Activated T-cell treated with anti-CD3 and anti-CD28 coated beads for 1 hour (primary cell): Measurements from ENCODE around the gene SLBP.

Experiments used
- DNase-seq: peaks from one replicate; pipeline ENCODE4 v3.0.0-alpha.2; 2020; ENCODE audit warnings: low read depth

Gene SLBP

DNA sequence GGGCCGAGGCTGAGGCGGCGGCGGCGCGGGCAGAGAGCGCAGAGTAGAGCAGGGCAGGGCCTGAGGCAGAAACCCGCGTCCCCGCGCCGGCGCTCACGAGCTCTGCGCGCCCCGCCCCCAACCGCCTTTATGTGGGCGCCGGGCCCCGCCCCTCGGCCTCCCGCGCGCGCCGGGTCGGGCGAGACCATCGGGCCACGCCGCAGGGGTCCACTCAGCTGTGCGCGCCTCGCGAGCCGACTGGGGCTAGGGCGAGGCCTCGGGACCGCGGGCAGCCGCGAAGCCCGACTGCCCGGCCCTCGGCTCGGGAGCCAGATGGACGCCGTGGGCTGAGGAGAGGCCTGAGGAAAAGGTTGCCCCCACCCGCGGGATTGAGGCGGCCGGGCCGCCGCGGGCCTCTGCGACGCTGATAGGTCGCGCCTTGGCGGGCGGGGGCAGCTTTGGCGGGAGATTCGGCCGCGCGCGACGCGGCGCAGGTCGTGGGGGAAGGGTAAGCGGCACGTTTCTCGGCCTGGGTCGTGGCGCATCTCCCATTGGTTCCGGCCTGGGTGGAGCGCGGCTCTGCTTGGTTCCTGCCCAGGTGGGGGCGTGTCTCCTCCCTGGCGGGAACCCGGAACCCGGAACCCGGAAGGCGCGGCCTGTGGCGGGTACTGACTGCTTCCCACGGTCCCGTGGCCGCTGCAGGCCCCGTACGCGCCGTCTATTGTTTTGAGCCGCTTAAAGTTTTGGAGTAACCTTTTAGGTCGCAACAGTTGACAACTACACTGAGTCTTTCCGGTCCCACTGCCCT lies at the start of gene SLBP:
Gene SLBP (minus strand): TSS at position 104 of the 787 bp plus-strand sequence. CDS start 131 bp downstream, outside the sequence.
- peak; percentile 97 for DNase-seq

DNA sequence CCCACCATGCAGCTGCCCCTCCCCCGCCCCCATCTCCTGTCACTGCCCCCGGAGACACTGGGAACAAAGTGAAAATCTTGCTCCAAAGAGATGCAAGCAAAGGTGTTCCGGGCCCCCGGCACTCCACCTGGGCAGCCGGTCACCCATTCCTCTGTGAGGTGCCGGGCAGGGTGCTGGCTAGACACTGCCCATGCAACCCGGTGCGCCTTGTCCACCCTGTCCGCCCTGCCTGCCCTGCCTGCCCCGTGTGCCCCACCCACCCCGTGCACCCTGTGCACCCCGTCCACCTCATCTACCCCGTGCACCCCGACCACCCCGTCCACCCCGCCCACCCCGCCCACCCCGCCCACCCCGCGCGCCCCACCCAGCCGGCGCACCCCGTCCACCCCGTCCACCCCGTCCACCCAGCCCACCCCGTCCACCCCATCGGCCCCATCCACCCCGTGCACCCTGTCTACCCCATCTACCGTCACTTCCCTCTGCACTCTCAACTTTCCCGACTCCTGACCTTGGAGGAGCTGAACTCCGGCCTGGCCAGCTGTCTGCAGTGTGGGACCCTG lies 49.1 kb upstream of the SLBP start:
- no peak for DNase-seq

DNA sequence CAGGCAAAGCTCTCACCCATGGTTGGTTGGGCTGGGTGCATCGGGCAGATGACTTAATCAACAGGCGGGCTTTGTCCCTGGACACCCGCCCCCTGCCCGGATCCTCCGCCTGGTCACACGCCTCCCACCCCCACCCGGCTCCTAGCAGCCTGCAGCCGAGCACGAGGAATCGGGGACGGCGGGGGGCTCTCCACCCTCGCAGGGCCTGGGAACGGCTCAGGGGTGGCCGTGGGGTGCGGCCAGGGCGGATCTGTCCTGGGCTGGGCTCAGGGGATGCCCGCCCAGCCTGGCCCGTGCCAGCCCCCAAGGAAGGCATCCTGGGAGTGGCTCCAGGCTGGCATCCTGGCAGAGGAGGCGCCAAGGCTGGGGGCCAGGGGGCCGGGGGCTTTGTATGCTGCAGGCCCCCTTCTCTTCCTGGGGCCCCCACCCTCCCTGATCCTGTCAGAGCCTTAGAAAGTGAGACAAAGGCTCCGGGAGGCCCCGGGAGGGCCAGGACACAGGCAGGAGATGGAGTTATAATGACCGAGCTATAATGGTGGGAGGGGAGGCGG lies 48.5 kb upstream of the SLBP start:
- no peak for DNase-seq

DNA sequence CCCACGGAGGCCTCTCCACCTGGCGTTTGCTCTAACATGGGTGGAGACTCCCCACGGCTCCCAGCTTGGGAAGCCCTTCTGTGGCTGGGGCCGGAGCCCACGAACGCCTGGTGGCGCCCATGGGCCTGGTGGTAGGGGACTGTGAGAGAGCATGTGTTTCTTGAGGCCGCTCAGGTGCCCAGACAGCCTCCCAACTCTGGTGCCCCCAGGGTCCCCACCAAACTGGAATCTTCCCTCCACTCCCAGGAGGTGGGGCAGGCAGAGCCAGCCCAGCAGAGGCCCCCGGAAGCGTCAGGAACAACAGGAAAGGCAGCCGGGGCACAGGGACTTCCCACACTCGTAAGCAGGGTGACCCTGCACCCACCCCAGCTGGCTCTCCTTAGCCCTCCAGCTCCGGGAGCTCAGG lies 47.7 kb upstream of the SLBP start:
- no peak for DNase-seq

DNA sequence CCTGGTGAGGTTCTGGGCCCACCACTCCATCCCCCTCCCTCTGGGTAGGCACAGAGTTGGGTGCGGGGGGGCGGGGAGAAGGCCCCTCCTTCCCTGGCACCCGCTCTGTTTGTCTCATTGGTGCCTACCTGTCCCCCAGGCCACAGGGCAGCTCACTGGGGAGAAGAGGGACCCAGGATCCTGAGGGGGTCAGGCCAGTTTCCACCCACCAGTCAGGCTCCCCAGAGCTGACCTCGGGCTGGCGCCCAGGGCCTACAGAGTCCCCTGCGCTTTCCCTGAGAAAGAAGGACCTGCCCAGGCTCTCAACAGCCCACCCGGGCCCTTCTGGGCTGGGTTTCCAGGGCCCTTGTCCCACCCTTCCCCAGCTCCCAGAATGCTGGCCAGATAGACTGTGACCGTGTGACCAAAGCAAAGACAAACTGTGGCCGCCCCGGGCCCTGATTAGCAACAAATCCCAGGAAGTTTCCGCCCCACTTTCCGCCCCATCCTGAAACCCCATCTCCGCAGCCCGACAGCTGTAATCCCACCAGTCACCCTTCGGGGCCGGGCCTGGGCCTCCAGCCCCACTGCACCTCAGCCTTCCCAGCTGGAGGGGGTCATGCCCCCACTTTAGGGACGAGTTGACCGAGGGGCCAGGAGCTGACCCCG lies 47.2 kb upstream of the SLBP start:
- no peak for DNase-seq

DNA sequence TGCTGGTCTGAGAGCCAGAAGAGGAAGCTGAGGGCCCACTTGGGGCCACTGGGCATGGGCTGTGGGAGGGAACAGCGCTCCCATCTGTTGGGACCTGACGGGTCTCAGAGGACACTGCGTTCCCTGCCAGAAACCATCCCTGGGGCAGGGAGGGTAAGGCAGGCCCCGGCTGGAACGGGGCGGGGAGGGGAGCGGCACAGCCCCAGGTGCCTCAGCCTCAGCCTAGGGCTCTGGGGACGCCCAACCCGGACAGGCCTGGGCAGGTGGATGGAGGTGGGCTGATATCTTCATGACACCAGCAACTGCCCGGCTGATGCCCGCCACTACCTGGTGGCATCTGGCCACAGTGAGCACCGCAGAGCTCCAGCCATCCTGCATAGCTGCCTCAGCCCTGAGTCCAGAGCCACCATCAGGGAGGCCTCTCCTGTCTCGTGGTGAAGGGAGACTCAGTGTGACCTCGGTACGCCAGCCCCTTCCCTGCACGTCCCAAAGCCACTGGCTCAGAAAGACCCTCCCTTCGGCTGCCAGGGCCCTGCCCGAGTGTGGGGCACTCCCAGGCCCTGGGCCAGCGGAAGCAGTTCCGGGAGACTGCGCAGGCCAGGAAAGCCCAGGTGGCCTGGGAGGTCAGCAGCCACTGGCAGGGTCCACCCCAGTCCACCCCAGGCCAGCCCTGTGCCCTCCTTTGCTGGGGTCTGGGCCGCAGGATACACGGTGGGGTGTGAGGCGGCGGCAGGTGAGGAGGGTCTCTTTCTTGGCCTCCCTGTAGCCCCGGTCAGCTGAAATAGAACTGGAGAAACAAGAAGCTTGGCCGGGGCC lies 46.4 kb upstream of the SLBP start:
- DNase-seq, result no peak

DNA sequence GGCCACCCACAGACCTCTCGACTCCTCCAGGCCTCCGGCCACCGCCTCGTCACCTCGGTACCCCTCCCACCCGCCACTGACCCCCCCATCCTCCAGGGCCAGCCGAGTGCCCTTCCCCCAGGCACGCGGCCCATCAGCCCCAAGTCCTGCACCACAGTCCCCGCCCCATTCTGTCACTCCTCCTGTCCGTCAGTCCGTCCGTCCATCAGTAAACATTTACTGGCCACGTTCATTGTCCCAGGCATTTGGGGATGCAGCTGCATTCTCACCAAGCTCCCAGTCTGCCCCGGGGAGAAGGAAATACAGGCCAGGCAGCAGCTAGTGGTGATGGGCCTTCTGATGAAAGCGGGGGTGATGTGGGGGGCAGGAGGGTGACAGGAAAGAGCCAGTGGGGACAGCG lies 45.7 kb upstream of the SLBP start:
- DNase-seq, result no peak

DNA sequence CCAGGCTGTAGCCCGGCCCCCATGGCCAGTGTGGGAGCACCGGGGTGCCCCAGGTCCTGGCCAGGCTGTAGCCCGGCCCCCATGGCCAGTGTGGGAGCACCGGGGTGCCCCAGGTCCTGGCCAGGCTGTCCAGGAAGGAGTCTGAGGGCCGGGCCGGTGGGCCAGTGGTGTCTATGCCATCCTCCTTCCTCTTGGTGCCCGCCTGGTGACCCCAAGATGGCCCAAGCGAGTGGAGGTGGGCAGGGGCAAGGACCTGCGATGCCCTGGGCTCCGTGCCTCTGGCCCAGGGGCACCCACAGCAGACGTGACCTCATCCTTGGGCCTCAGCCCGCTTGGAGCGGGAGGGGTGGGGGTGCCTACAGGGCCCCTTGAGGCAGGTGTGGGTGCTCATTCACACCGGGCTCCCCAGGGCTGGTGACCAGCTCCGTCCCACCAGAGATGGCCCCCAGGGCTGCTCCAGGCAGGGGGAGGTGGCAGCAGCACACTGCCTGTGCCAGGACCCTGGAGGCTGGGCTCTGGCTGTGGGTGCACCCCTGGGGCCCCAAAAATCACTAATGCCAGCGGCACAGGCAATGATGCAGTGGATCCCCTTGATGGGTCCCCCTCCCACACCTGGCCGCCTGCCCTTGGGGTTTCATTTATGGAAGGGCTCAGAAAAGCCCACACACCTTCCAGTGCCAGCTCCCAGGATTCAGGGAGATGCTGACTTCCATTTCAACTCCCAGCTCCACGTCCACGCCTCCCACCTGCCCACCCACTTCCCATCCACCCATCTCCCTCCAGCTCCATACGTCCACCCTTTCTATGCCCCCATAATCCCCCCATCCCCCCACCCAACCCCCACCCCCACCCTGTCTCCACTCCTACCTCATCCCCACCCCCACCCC lies 45.0 kb upstream of the SLBP start:
- no peak for DNase-seq

DNA sequence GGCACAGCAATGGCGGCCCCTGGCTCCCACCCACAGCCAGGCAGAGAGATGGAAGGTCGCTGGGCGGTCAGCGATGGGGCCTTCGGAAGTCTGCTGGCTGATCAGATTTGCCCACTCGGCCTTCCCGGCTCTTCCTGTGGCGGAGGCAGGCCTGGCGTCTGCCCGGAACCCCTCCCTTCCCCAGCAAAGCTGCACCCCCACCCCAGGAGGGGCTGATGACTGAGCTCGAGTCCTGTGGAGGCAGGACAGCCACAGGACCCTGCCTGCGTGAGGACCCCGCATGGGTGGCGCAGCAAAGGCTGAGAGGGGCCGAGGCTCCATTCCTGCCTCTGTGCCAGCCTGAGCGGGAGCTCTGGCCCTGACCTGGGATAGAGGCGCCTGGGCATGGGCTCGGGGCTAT lies 44.0 kb upstream of the SLBP start:
- no peak for DNase-seq

DNA sequence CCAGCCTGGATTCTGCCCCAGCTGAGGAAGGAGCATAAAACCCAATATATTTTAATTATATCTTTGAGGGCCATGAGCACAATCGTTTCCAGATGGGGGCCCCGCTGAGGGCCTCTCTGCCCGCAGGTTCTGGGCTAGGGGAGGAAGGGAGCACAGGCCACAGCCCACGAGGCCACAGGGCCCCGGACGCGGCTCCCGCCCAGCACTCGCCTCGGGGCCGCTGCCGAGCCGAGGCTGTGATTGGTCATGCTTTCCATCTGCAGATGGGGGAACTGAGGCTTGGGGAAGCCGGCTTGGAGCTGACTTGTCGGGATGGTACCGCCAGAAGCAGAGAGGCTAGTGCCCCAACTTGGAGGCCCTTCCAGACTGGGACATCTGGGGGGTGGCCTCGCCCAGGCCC lies 43.2 kb upstream of the SLBP start:
- DNase-seq, result no peak

DNA sequence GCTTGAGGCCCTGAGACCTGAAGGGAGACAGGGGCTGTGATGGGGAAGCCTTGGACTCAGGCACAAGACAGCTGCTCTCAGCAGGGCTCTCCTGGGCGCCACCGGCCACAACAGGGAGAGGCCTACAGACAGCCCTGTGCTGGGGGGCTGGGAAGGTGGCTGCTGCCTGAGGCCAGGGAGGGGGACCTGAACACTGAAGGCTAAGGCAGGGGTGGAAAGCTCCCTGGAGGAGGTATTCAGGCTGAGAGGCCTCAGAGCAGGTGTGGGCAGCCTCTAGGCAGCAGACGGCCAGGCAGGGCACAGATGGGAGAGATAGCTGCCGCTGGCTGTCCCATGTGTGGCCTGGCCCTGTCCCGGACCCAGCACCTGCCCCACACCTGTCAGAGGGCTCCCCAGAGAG lies 42.2 kb upstream of the SLBP start:
- DNase-seq, result no peak

DNA sequence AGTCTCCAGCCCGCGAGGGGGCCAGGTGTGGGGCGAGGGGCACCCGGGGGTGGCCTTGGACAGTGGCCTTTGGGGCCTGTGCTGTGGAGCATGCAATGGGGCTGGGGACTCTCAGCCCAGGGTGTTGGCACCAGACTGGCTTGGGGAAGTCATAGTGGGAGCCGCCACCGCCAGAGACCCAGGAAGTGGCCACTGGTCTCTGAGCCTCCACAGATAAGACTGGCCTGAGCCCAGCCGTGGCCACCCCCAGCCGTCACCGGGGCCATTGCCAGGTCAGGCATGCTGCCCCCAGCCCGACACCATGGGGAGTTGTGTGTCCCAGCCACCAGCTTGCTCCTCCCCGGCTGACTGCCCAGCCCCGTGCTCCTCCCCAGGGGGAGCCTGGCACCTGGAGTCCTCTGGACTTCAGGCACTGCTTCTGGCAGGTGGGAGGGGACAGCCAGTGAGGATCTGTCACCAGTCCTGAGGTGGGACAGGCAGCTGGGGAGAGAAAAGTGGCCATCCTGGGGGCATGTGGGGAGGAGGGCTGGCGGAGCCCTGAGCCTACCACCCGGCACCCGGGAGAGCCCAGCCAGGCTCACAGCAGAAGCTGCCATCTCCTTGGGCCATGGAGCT lies 41.7 kb upstream of the SLBP start:
- no peak for DNase-seq

DNA sequence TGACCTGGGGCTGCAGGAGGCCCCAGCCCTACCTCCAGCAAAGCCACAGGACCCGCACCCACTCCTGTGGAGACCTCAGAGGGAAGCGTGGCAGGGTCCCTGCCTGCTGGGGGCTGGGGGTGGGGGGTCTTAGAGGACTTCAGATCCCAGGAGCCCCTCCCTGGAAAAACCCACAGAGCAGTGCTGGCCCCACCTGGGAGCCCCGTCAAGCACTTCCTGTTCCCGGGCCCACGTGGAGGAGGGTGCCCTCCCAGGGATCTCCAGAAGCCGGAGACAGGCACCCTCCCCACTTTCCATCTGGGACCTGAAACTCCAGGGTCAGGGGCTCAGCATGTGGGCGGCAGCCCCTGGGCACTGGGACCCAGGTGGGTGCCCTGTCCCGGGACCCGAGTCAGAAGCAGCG lies 41.2 kb upstream of the SLBP start:
- no peak for DNase-seq

DNA sequence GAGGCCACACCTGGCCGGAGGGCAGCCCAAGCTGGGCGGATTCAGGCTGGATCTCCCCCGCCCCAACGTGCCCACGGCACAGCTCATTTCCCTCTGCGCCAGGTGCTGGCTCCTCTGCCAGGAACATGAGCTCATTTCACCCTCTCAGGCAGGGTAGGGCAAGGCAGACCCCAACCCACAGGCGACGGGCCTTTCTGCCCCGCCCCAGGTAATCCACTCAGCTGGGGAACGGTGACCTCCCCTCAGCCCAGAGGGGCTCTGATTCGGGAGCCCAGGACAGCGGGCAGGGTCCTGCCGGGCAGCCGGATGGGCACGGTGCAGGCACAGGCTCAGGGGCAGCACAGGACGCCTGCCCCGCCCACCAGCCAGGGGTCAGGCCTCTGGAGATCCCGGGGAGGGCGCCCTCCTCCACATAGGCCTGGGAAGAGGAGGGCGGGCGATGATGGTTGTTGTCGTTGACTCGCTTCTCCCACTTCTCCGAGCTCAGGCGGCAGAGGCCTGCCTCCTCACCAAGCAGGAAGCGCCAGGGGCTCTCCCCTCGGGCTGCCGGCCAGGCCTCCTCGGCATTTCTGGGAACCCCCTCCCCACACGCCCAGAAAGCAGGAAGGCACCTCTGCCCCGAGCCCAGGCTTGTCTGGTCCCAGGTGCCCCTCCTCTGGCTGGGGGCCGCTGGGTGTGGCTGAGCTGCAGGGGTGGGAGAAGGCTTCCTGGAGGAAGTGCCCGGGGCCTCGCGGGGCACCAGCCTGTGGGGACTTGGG lies 40.3 kb upstream of the SLBP start:
- no peak for DNase-seq

DNA sequence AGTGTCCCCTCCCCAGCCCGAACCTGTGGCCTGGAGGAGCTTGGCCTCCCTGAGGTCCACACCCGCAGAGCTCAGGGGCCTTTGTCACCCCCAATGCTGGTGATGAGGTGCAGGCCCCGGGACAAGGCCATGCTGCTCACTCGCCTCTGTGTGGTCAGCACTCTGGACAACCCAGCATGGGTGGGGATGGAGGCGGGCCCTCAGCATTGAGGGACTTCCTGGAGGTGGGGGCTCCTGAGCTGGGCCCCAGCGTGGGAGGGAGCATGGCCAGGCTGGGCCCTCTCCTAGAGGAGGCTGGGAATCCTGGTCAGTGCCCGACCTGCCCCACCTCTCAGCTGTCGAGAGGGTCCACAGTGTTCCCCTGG lies 39.8 kb upstream of the SLBP start:
- no peak for DNase-seq

DNA sequence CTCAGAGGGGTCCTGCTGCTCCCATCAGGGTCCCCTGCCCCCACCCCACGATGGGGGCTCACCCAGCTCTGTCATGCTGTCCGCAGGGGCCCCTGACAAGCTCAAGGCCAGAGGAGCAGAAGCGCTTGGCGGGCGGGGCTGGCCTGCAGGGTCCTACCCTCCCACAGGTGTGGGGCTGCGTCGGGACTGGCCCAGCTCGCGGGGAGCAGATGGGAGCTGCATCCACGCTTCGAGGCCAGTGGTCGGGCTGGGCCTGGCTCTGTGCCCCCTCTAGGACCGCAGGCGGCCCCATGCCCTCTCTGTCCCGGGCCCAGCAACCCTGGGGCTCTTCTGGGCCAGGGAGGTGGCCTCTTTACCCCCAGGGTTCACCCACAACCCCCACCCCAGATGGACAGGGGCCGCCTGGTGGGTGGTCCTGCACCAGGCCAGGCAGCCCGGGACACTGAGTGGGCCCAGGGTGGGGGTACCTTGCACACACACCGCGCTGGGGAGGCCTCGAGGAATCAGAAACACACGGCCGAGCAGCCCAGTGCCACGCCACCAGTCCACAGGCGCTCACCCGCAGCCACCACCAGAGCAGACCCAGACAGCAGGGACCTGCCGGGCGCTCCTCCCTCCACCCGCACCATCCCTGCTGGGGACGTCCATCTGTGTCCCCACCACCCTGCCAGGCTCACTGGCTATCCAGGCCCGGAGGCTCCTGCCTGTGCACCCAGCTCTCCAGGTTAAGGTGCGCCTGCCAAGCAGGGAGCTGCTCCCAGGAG lies 39.2 kb upstream of the SLBP start:
- no peak for DNase-seq

DNA sequence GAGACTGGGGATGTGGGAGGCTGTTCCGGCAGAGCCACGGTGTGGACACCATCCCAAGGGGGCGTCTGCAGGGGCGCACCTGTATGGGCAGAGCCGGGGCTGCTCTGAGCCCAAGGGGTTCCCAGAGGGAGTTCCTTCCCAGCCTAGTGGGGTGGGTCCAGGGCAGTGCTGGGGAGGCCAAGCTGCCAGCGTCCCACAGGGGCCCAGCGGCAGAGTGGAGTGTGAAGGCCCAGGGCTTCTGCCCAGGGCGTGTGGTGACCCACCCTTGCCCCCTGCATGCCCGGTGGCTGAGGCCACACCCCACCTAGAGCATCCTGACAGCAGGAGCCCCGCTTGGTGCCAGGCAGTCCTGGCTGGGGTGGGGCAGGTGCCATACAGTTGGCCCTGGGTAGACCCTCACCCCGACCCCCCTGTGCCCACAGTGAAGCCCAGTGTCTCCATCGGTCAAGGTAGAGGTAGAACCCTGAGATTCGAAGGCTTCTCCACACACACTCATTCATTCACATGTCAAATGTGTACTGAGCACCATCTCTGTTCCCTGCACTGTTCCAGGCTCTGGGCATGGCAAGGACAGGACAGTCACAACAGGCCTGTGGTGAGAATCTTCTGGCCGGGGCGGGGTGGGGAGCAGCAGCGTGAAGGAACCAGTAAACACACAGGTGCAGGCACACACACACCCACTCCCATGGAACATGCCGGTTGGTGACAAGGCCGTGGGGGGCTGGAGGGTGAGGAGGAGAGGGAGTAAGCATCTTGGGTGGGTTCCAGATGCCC lies 38.4 kb upstream of the SLBP start:
- DNase-seq, result no peak

DNA sequence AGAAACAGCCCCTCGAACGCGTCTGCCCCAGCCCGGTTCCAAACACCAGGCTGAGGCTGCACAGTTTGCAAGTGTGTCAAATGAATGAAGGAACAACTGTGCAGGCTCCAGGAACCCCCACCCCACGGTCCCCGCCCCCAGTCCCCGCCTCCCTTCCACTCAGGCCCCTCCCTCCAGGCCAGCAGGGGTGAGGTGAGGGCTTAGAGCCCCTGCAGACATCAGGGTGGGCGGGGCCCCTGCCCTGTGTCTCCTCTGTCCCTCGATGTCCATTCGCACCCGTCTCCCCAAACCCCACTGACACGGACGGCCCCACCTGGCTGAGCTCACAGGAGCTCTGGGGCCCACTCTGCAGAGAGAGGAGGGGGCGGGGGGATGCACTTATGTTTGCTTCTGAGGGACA lies 37.7 kb upstream of the SLBP start:
- no peak for DNase-seq

DNA sequence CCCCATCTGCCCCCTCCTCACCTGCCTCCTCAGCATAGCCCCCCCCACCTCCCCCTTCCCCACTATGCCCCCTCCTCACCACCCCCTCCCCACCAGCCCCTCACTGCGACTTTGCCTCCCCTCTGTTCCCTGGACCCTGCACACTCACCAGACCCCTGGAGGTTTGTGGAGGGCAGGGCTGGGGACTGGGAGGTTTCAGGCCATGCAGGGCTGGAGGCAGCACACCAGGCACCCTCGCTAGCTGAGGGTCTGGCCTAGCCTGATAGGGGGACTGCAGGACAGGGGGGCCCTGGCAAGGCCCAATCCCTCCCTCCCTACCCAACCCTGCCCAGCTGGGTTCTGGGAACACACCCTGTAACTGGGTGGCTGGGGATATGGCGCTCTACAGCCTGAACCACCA lies 37.3 kb upstream of the SLBP start:
- DNase-seq, result no peak
